Dermis microvascular lymphatic vessel endothelial cell (primary cell): Measurements from ENCODE around the gene GBX1. TPM values are rescaled to one million over a fixed set of nuclear protein-coding genes. Genes with fewer than 3 reads are reported as not detected.

Experiments
- DNase-seq, 2 donors: peaks; one replicate each; pipeline versions ENCODE4 v3.0.0 to v3.0.0-alpha.2; 2010; ENCODE audit warnings: low read depth in 2 of 2
- total RNA-seq: library from RNA; depleted of rRNA; stranded (reverse); fragments of >200 nt; gene quantifications from 2 replicates; pipeline ENCODE4 v1.2.1, GENCODE V29; 2014

The GBX1 gene
- total RNA-seq, 1 donor from 2014 or later = not detected

- DNase-seq = peak in 1 of 2 donors; percentile 33
These were observed 53.1 kb downstream of the GBX1 start for GRCh38 chr7:151114151-151115090.

GRCh38 chr7:151113344-151114150 lies 53.9 kb downstream of the GBX1 start:
- peak in 1 of 2 donors; percentile 72 for DNase-seq

- peak; percentile 43 to 78 for DNase-seq
These were observed 56.4 kb downstream of the GBX1 start for GRCh38 chr7:151110941-151111645.

GRCh38 chr7:151110236-151110940 lies 57.1 kb downstream of the GBX1 start:
- DNase-seq = no peak

GRCh38 chr7:151109094-151110048 lies 58.1 kb downstream of the GBX1 start:
- DNase-seq = no peak

- DNase-seq = no peak
These were observed 59.6 kb downstream of the GBX1 start for GRCh38 chr7:151107882-151108281.

- peak in 1 of 2 donors; percentile 88 for DNase-seq
These were observed 62.9 kb downstream of the GBX1 start for GRCh38 chr7:151104411-151105235.

- DNase-seq = no peak
These were observed 63.5 kb downstream of the GBX1 start for GRCh38 chr7:151103973-151104372.

- no peak for DNase-seq
These were observed 64.5 kb downstream of the GBX1 start for GRCh38 chr7:151102991-151103390.

GRCh38 chr7:151101621-151102396 lies 65.7 kb downstream of the GBX1 start:
- no peak for DNase-seq

GRCh38 chr7:151100921-151101320 lies 66.6 kb downstream of the GBX1 start:
- DNase-seq = no peak

- DNase-seq = no peak
These were observed 67.8 kb downstream of the GBX1 start for GRCh38 chr7:151099486-151100211.

Other genes starting within 250 kb of the GBX1 start
- gene KCNH2, start 189.4 kb downstream of the GBX1 start, total RNA-seq = 0.13 TPM in 1 of 2 replicates, not detected in the other
- gene NOS3, start 176.7 kb downstream of the GBX1 start, total RNA-seq = 28.4 and 31.6 TPM in 2 replicates
- under 0.01 and 0.13 TPM in 2 replicates for gene ATG9B, start 143.2 kb downstream of the GBX1 start, total RNA-seq
- 13.9 and 14.0 TPM in 2 replicates for gene ABCB8, start 139.2 kb downstream of the GBX1 start, total RNA-seq
- under 0.01 and 0.13 TPM in 2 replicates for gene ASIC3, start 119.2 kb downstream of the GBX1 start, total RNA-seq
- gene CDK5, start 109.8 kb downstream of the GBX1 start, total RNA-seq = 14.7 and 17.3 TPM in 2 replicates
- gene SLC4A2, start 108.1 kb downstream of the GBX1 start, total RNA-seq = 41.3 and 68.3 TPM in 2 replicates
- gene FASTK, start 86.9 kb downstream of the GBX1 start, total RNA-seq = 43.9 and 49.3 TPM in 2 replicates
- 14.8 and 16.7 TPM in 2 replicates for gene TMUB1, start 84.2 kb downstream of the GBX1 start, total RNA-seq
- gene AGAP3, start 81.2 kb downstream of the GBX1 start, total RNA-seq = 43.8 and 69.4 TPM in 2 replicates
- not detected in 2 replicates for gene ASB10, start 19.6 kb upstream of the GBX1 start, total RNA-seq
- gene H2BK1, start 42.8 kb upstream of the GBX1 start, total RNA-seq = not detected in 2 replicates
- gene ABCF2, start 59.5 kb upstream of the GBX1 start, total RNA-seq = 44.5 and 48.0 TPM in 2 replicates
- gene CHPF2, start 64.8 kb upstream of the GBX1 start, total RNA-seq = 29.4 and 45.1 TPM in 2 replicates
- 1.8 and 3.2 TPM in 2 replicates for gene SMARCD3, start 81.0 kb upstream of the GBX1 start, total RNA-seq
- gene NUB1, start 174.1 kb upstream of the GBX1 start, total RNA-seq = 26.3 and 31.4 TPM in 2 replicates
- gene WDR86, start 242.3 kb upstream of the GBX1 start, total RNA-seq = not detected in 2 replicates